HG02870 (cell line): ENCODE results near the gene RGS7.
"Not testable (repeated sequence)": the region's sequence is repeated elsewhere in the genome, so short reads cannot be mapped to it uniquely, and the experiment has no call there.

ENCODE experiments used
- ATAC-seq: cut with Tn5 transposase; IDR thresholded peaks from one replicate; pipeline ENCODE4 v1.9.1; 2021; ENCODE audit warnings: mild to moderate bottlenecking, moderate library complexity; ENCODE audit not compliant: unreplicated experiment

Gene RGS7

GRCh38 chr1:240804475-240804874 lies 552.5 kb downstream of the RGS7 start:
- ATAC-seq = no peak

- ATAC-seq = no peak
Measured at GRCh38 chr1:240803151-240803550, 553.9 kb downstream of the RGS7 start.

- no peak for ATAC-seq
Measured at GRCh38 chr1:240802271-240802670, 554.7 kb downstream of the RGS7 start.

GRCh38 chr1:240801442-240801841 lies 555.6 kb downstream of the RGS7 start:
- ATAC-seq = no peak

GRCh38 chr1:240800291-240800690 lies 556.7 kb downstream of the RGS7 start:
- ATAC-seq = no peak

GRCh38 chr1:240797050-240797449 lies 560.0 kb downstream of the RGS7 start:
- ATAC-seq = no peak

GRCh38 chr1:240794046-240794843 lies 562.8 kb downstream of the RGS7 start:
- peak; percentile 85 for ATAC-seq

- no peak for ATAC-seq
Measured at GRCh38 chr1:240792915-240793529, 564.0 kb downstream of the RGS7 start.

GRCh38 chr1:240790856-240791255 lies 566.1 kb downstream of the RGS7 start:
- no peak for ATAC-seq

- no peak for ATAC-seq
Measured at GRCh38 chr1:240786880-240787279, 570.1 kb downstream of the RGS7 start.

- no peak for ATAC-seq
Measured at GRCh38 chr1:240784776-240785175, 572.2 kb downstream of the RGS7 start.

GRCh38 chr1:240783728-240784137 lies 573.3 kb downstream of the RGS7 start:
- not testable (repeated sequence) for ATAC-seq

GRCh38 chr1:240776237-240776636 lies 580.8 kb downstream of the RGS7 start:
- ATAC-seq = no peak

- no peak for ATAC-seq
Measured at GRCh38 chr1:240772131-240772530, 584.9 kb downstream of the RGS7 start.

- no peak for ATAC-seq
Measured at GRCh38 chr1:240771450-240771849, 585.6 kb downstream of the RGS7 start.

- ATAC-seq = no peak
Measured at GRCh38 chr1:240768979-240769378, 588.0 kb downstream of the RGS7 start.

GRCh38 chr1:240766831-240767230 lies 590.2 kb downstream of the RGS7 start:
- ATAC-seq = no peak

- ATAC-seq = no peak
Measured at GRCh38 chr1:240765732-240766363, 591.2 kb downstream of the RGS7 start.

GRCh38 chr1:240763771-240764170 lies 593.2 kb downstream of the RGS7 start:
- ATAC-seq = no peak

GRCh38 chr1:240763095-240763494 lies 593.9 kb downstream of the RGS7 start:
- ATAC-seq = not testable (repeated sequence)

GRCh38 chr1:240762471-240762987 lies 594.5 kb downstream of the RGS7 start:
- ATAC-seq = not testable (repeated sequence)

GRCh38 chr1:240758777-240759176 lies 598.2 kb downstream of the RGS7 start:
- ATAC-seq = not testable (repeated sequence)
